ENCODE data around the gene HGF. TPM values are rescaled to one million over a fixed set of nuclear protein-coding genes. Genes with fewer than 3 reads are reported as not detected.

The HGF gene
- total RNA-seq, 2 donors from 2014 or later: 2.9 to 6.9 TPM

GRCh38 chr7:81694711-81695110 is 75.1 kb downstream of the HGF start:
- Histone ChIP-seq H3K27ac (no peak overlapping the region), H3K36me3 (replicated peaks in 1 of 2; ENCODE audit: insufficient read depth in 1 of 2, low read depth in 2 of 2) (no peaks in the 10 kb centered on the region), H3K27me3 (no peaks in the 10 kb centered on the region), H3K9me3 (no peaks in the 10 kb centered on the region), H3K4me3 (no peak overlapping the region), H3K4me1 (no peaks in the 10 kb centered on the region)
- 39 to 47% methylated on average over 3 of the region's 3 CpGs for WGBS, 2 donors
- TF ChIP-seq CTCF (IDR thresholded peaks at IDR 0.05): no peak
- TF ChIP-seq POLR2A (IDR thresholded peaks at IDR 0.05): no peak
- no peak for ATAC-seq
- DNase-seq: no peak
- intact Hi-C loops (cut with DNase I): no loop called here

GRCh38 chr7:81693894-81694293 is 76.0 kb downstream of the HGF start:
- no peak for ATAC-seq
- no peak for DNase-seq
- TF ChIP-seq CTCF (IDR thresholded peaks at IDR 0.05) (no peak), POLR2A (IDR thresholded peaks at IDR 0.05) (no peak)
- Histone ChIP-seq H3K4me1 (no peaks in the 10 kb centered on the region), H3K9me3 (no peaks in the 10 kb centered on the region), H3K27ac (no peak overlapping the region), H3K4me3 (no peak overlapping the region), H3K36me3 (replicated peaks in 1 of 2; ENCODE audit: insufficient read depth in 1 of 2, low read depth in 2 of 2) (no peaks in the 10 kb centered on the region), H3K27me3 (no peaks in the 10 kb centered on the region)
- WGBS, 2 donors: 48 to 63% methylated on average over 1 of the region's 1 CpG
- intact Hi-C loops (cut with DNase I): no loop called here

- intact Hi-C loops (cut with DNase I): no loop called here
- H3K36me3 ChIP-seq (replicated peaks in 1 of 2; ENCODE audit: insufficient read depth in 1 of 2, low read depth in 2 of 2): no peaks in the 10 kb centered on the region
- no peaks in the 10 kb centered on the region for H3K4me1 ChIP-seq
- no peak for DNase-seq
- no peak overlapping the region for H3K4me3 ChIP-seq
- TF ChIP-seq CTCF (IDR thresholded peaks at IDR 0.05) (no peak), POLR2A (IDR thresholded peaks at IDR 0.05) (no peak)
- 64 to 68% methylated on average over 2 of the region's 2 CpGs for WGBS, 2 donors
- ATAC-seq: no peak
- no peaks in the 10 kb centered on the region for H3K9me3 ChIP-seq
- H3K27me3 ChIP-seq: no peaks in the 10 kb centered on the region
- H3K27ac ChIP-seq: no peak overlapping the region
Observed at GRCh38 chr7:81693080-81693479, 76.8 kb downstream of the HGF start.

- no peak for ATAC-seq
- WGBS, 2 donors: 69% methylated on average over 3 of the region's 3 CpGs
- H3K9me3 ChIP-seq: no peaks in the 10 kb centered on the region
- no peak for TF ChIP-seq CTCF (IDR thresholded peaks at IDR 0.05)
- no peak for TF ChIP-seq POLR2A (IDR thresholded peaks at IDR 0.05)
- H3K4me3 ChIP-seq: no peak overlapping the region
- H3K27ac ChIP-seq: no peak overlapping the region
- intact Hi-C loops (cut with DNase I): no loop called here
- DNase-seq: no peak
- no peaks in the 10 kb centered on the region for H3K36me3 ChIP-seq (replicated peaks in 1 of 2; ENCODE audit: insufficient read depth in 1 of 2, low read depth in 2 of 2)
- H3K27me3 ChIP-seq: no peaks in the 10 kb centered on the region
- no peaks in the 10 kb centered on the region for H3K4me1 ChIP-seq
Observed at GRCh38 chr7:81692146-81692905, 77.5 kb downstream of the HGF start.
